K562 (cell line): ENCODE measurements around the gene PDE1A.

Source experiments
- ATF7 ChIP-seq: fragments of 450-650 bp; IDR thresholded peaks from 2 replicates; pipeline ENCODE4 v1.7.1; 2014; ENCODE audit warnings: mild to moderate bottlenecking, moderate library complexity
- DDX20 ChIP-seq: fragments of 450-650 bp; IDR thresholded peaks from 2 replicates; pipeline ENCODE4 v1.6.1; 2016; ENCODE audit warnings: missing genetic modification characterization, low read depth, mild to moderate bottlenecking, missing compliant biosample characterization, moderate library complexity
- EHMT2 ChIP-seq: fragments of 450-650 bp; IDR thresholded peaks from 2 replicates; pipeline ENCODE4 v1.6.1; 2018; ENCODE audit warnings: antibody characterized with exemption
- EP300 ChIP-seq: IDR thresholded peaks from 2 replicates; pipeline ENCODE4 v1.6.1; 2012; ENCODE audit warnings: low read length, improper control_type of control experiment
- GATAD2B ChIP-seq: fragments of 450-650 bp; IDR thresholded peaks from 2 replicates; pipeline ENCODE4 v1.6.1; 2017; ENCODE audit warnings: mild to moderate bottlenecking, borderline replicate concordance
- HNRNPH1 ChIP-seq: fragments of 200-400 bp; formaldehyde crosslinking; optimal IDR thresholded peaks from 2 replicates; pipeline ENCODE3; 2017; ENCODE audit warnings: low read depth, mild to moderate bottlenecking, low read length, moderate library complexity
- MAX ChIP-seq: sonication (generic); formaldehyde crosslinking; IDR thresholded peaks from 2 replicates; pipeline ENCODE4 v1.9.0; 2022; ENCODE audit warnings: mild to moderate bottlenecking, missing genetic modification reagents
- NONO ChIP-seq, 2 experiments: fragments of 200-400 bp in 1 of 2; fragments of 450-650 bp in 1 of 2; formaldehyde crosslinking in 1 of 2; IDR thresholded peaks; 2 replicates each; pipeline ENCODE4 v1.6.1; 2017; ENCODE audit warnings: low read depth in 2 of 2, mild to moderate bottlenecking in 2 of 2, moderate library complexity in 2 of 2, low read length in 1 of 2
- SRF ChIP-seq, 2 experiments: fragments of 250-450, 450-650 bp in 1 of 2; sonication (Bioruptor Pico) in 1 of 2; sonication (generic) in 1 of 2; formaldehyde crosslinking; IDR thresholded peaks; 2 replicates each; pipeline versions ENCODE4 v1.5.0 to v1.5.1; 2020 to 2022; ENCODE audit warnings: mild to moderate bottlenecking in 1 of 2, missing genetic modification reagents in 1 of 2
- STAT5B ChIP-seq: fragments of 250-450 bp; sonication (Bioruptor Pico); IDR thresholded peaks from 2 replicates; pipeline ENCODE4 v1.8.0; 2021; ENCODE audit warnings: mild to moderate bottlenecking, inconsistent platforms
- ZNF280A ChIP-seq: fragments of 450-650 bp; IDR thresholded peaks from 2 replicates; pipeline ENCODE4 v1.6.1; 2018; ENCODE audit warnings: mild to moderate bottlenecking, low read depth; ENCODE audit not compliant: partially characterized antibody
- ZNF398 ChIP-seq: fragments of 250-450 bp; sonication (Bioruptor Pico); IDR thresholded peaks from 2 replicates; pipeline ENCODE4 v1.8.0; 2021; ENCODE audit warnings: moderate library complexity, mild to moderate bottlenecking, inconsistent platforms
- ZNF507 ChIP-seq: conservative IDR thresholded peaks from 2 replicates; pipeline ENCODE4 v1.6.1; 2017; ENCODE audit warnings: missing genetic modification characterization, missing compliant biosample characterization
- ZZZ3 ChIP-seq: fragments of 450-650 bp; IDR thresholded peaks from 2 replicates; pipeline ENCODE4 v1.6.1; 2016; ENCODE audit warnings: antibody characterized with exemption, mild to moderate bottlenecking, moderate library complexity

- TF ChIP-seq DDX20 (tag) (no peak), EHMT2 (no peak), ZNF507 (no peak), GATAD2B (no peak), EP300 (no peak), MAX (CRISPR knock-in tag) (no peak), ATF7 (no peak), ZNF280A (no peak), SRF (CRISPR knock-in tag; IDR thresholded peaks at IDR 0.05) (no peak), NONO (IDR thresholded peaks at IDR 0.05; ENCODE audit: low read depth in 2 of 2, low read length in 1 of 2) (no peak), ZNF398 (CRISPR knock-in tag) (no peak), HNRNPH1 (no peak), STAT5B (no peak), ZZZ3 (no peak)
Observed at GRCh38 chr2:182191061-182191460, 235.8 kb downstream of the PDE1A start.
